Sigmoid colon (tissue), 7 donors: ENCODE results near the gene NR2F6. TPM values are rescaled to one million over a fixed set of nuclear protein-coding genes. Genes with fewer than 3 reads are reported as not detected.

Experiments used
- DNase-seq: peaks from one replicate; pipeline ENCODE4 v3.0.0-alpha.2; 2019
- H3K27ac ChIP-seq, 4 donors: fragments of 200-600 bp; sonication (generic); one replicate each; pipeline ENCODE4 v1.5.1; 2016 to 2019; ENCODE audit warnings: mild to moderate bottlenecking in 1 of 4
- H3K27me3 ChIP-seq, 3 donors: fragments of 200-600 bp; sonication (generic); one replicate each; pipeline ENCODE4 v1.5.1; 2019; ENCODE audit warnings: mild to moderate bottlenecking in 1 of 3
- H3K36me3 ChIP-seq, 4 donors: fragments of 200-600 bp; sonication (generic); one replicate each; pipeline ENCODE4 v1.5.1; 2016 to 2019
- H3K4me1 ChIP-seq, 4 donors: fragments of 200-600 bp; sonication (generic); one replicate each; pipeline ENCODE4 v1.5.1; 2017 to 2019
- H3K4me3 ChIP-seq, 4 donors: fragments of 200-600 bp; sonication (generic); one replicate each; pipeline ENCODE4 v1.5.1; 2017 to 2019; ENCODE audit warnings: mild to moderate bottlenecking in 2 of 4, moderate library complexity in 1 of 4
- H3K9me3 ChIP-seq, 4 donors: fragments of 200-600 bp in 3 of 4; sonication (generic) in 3 of 4; one replicate each; pipeline versions ENCODE4 v1.5.1 to v1.6.1; 2013 to 2019
- CTCF ChIP-seq, 4 experiments: fragments of 450-650 bp in 3 of 4; fragments of 200-600 bp in 1 of 4; IDR thresholded peaks; one replicate each; pipeline ENCODE4 v1.5.1; 2016 to 2019; ENCODE audit warnings: antibody characterized with exemption in 4 of 4, mild to moderate bottlenecking in 3 of 4, moderate library complexity in 2 of 4
- EP300 ChIP-seq, 4 donors: sonication (generic); formaldehyde crosslinking; IDR thresholded peaks; one replicate each; pipeline ENCODE4 v1.6.1; 2017; ENCODE audit warnings: antibody characterized with exemption in 4 of 4
- POLR2A ChIP-seq, 2 donors: fragments of 450-650 bp; IDR thresholded peaks; one replicate each; pipeline ENCODE4 v1.6.1; 2016; ENCODE audit warnings: antibody characterized with exemption in 2 of 2, mild to moderate bottlenecking in 2 of 2, moderate library complexity in 2 of 2
- POLR2AphosphoS5 ChIP-seq, 4 donors: sonication (generic); formaldehyde crosslinking; IDR thresholded peaks; one replicate each; pipeline ENCODE4 v1.6.1; 2017; ENCODE audit warnings: antibody characterized with exemption in 4 of 4
- WGBS, 2 donors: extraction: QIAGEN DNeasy Blood & Tissue Kit; methylation state at CpG; one replicate each; pipeline ENCODE4 v1.1.7; 2013; 5-methylcytosine and 5-hydroxymethylcytosine counted together
- intact Hi-C: fragments of 100-400 bp; cut with DNase I; formaldehyde crosslinking; loops from one replicate; pipeline ENCODE4 v1.15.1; 2023
- polyA plus RNA-seq, 3 donors: library from polyadenylated mRNA; stranded (reverse); fragments of 200-250 nt; gene quantifications; one replicate each; pipeline ENCODE4 v1.2.3, GENCODE V29; 2013
- total RNA-seq, 4 donors: library from RNA; depleted of rRNA; stranded (reverse); fragments of >200 nt; gene quantifications; one replicate each; pipeline ENCODE4 v1.1.0, GENCODE V29; 2016
- donor health status: healthy with polysubstance abuse.
- donor health status: Bipolar disorder and iron deficiency.
- donor health status: healthy.

Gene NR2F6
- total and polyA plus RNA-seq, 7 donors: 21.6 to 72.1 (median 32.6) TPM

GRCh38 chr19:17210296-17210695, 35.4 kb downstream of the NR2F6 start:
- Histone ChIP-seq H3K27ac (no peak overlapping the region), H3K27me3 (no peaks in the 10 kb centered on the region), H3K9me3 (no peaks in the 10 kb centered on the region), H3K36me3 (peaks cover 10 to 73% (median 36%) of the 10 kb centered on the region in 4 donors), H3K4me3 (no peak overlapping the region), H3K4me1 (peaks cover 0 to 8% (median 6%) of the 10 kb centered on the region in 4 donors)
- TF ChIP-seq POLR2A (IDR thresholded peaks at IDR 0.05) (no peak), EP300 (IDR thresholded peaks at IDR 0.05) (no peak), CTCF (IDR thresholded peaks at IDR 0.05) (no peak), POLR2AphosphoS5 (IDR thresholded peaks at IDR 0.05) (no peak)
- DNase-seq: no peak
- 92 to 94% methylated on average over 14 of the region's 14 CpGs for WGBS, 2 donors
- intact Hi-C loops: no loop called here

- TF ChIP-seq EP300 (IDR thresholded peaks at IDR 0.05): no peak
- no peak for TF ChIP-seq POLR2A (IDR thresholded peaks at IDR 0.05)
- TF ChIP-seq POLR2AphosphoS5 (IDR thresholded peaks at IDR 0.05): no peak
- no peak for TF ChIP-seq CTCF (IDR thresholded peaks at IDR 0.05)
- H3K27me3 ChIP-seq: no peaks in the 10 kb centered on the region
- no peak for DNase-seq
- no peak overlapping the region for H3K27ac ChIP-seq
- intact Hi-C loops: no loop called here
- no peaks in the 10 kb centered on the region for H3K9me3 ChIP-seq
- no peak overlapping the region for H3K4me3 ChIP-seq
- peaks cover 10 to 78% (median 38%) of the 10 kb centered on the region in 4 donors for H3K36me3 ChIP-seq
- 79 to 80% methylated on average over 28 of the region's 28 CpGs for WGBS, 2 donors
- H3K4me1 ChIP-seq: peaks cover 0 to 2% (median under 1%) of the 10 kb centered on the region in 4 donors
Measured at GRCh38 chr19:17209126-17210036, 36.3 kb downstream of the NR2F6 start.

GRCh38 chr19:17206736-17207581, 38.8 kb downstream of the NR2F6 start:
- WGBS, 2 donors: 93 to 94% methylated on average over 25 of the region's 25 CpGs
- H3K9me3 ChIP-seq: no peaks in the 10 kb centered on the region
- DNase-seq: no peak
- H3K27ac ChIP-seq: no peak overlapping the region
- no peaks in the 10 kb centered on the region for H3K27me3 ChIP-seq
- peaks cover 17 to 89% (median 46%) of the 10 kb centered on the region in 4 donors for H3K36me3 ChIP-seq
- no peak for TF ChIP-seq CTCF (IDR thresholded peaks at IDR 0.05)
- no peak for TF ChIP-seq POLR2AphosphoS5 (IDR thresholded peaks at IDR 0.05)
- no peak for TF ChIP-seq EP300 (IDR thresholded peaks at IDR 0.05)
- no peak for TF ChIP-seq POLR2A (IDR thresholded peaks at IDR 0.05)
- no peak overlapping the region for H3K4me3 ChIP-seq
- no peaks in the 10 kb centered on the region for H3K4me1 ChIP-seq
- intact Hi-C loops: no loop called here

- TF ChIP-seq CTCF (IDR thresholded peaks at IDR 0.05) (peak; percentile 46 to 71 (median 60)), EP300 (IDR thresholded peaks at IDR 0.05) (no peak), POLR2A (IDR thresholded peaks at IDR 0.05) (no peak)
- Histone ChIP-seq H3K27ac (no peak overlapping the region), H3K9me3 (no peaks in the 10 kb centered on the region), H3K36me3 (peaks cover 30 to 89% (median 50%) of the 10 kb centered on the region in 4 donors), H3K4me3 (no peak overlapping the region), H3K4me1 (no peaks in the 10 kb centered on the region), H3K27me3 (no peaks in the 10 kb centered on the region)
- peak; percentile 78 for DNase-seq
- intact Hi-C loops: loop anchor here (1.0 kb wide), 1 partner anchor 77 kb away; no protein-coding TSS in a partner anchor
- 76 to 81% methylated on average over 27 of the region's 27 CpGs for WGBS, 2 donors
Measured at GRCh38 chr19:17205237-17206140, 40.2 kb downstream of the NR2F6 start.
